Liver (tissue), 9 donors: ENCODE results near the gene SLC35B1. TPM values are rescaled to one million over a fixed set of nuclear protein-coding genes. Genes with fewer than 3 reads are reported as not detected.

Experiments
- DNase-seq: peaks from one replicate; pipeline ENCODE4 v3.0.0-alpha.2; 2017; ENCODE audit warnings: low spot score
- H3K27ac ChIP-seq, 2 donors: one replicate each; pipeline ENCODE4 v1.7.0; 2013; ENCODE audit warnings: inconsistent platforms in 2 of 2, low read length in 2 of 2, control low read depth in 1 of 2, low read depth in 1 of 2, mild to moderate bottlenecking in 1 of 2
- H3K27me3 ChIP-seq, 4 donors: one replicate each; pipeline versions ENCODE4 v1.6.1 to v1.7.0; 2013; ENCODE audit warnings: low read length in 3 of 4, inconsistent platforms in 1 of 4, mild to moderate bottlenecking in 1 of 4, moderate library complexity in 1 of 4; ENCODE audit not compliant: control insufficient read depth in 4 of 4, insufficient read depth in 4 of 4
- H3K36me3 ChIP-seq, 4 donors: one replicate each; pipeline versions ENCODE4 v1.6.1 to v1.7.0; 2013; ENCODE audit warnings: low read length in 3 of 4, mild to moderate bottlenecking in 3 of 4, low read depth in 1 of 4, moderate library complexity in 1 of 4; ENCODE audit not compliant: control insufficient read depth in 4 of 4, insufficient read depth in 3 of 4
- H3K4me1 ChIP-seq, 4 donors: one replicate each; pipeline versions ENCODE4 v1.6.1 to v1.7.0; 2013; ENCODE audit warnings: low read length in 3 of 4, mild to moderate bottlenecking in 3 of 4, moderate library complexity in 1 of 4; ENCODE audit not compliant: control insufficient read depth in 4 of 4, insufficient read depth in 4 of 4
- H3K4me3 ChIP-seq, 3 donors: one replicate each; pipeline versions ENCODE4 v1.6.1 to v1.7.0; 2013; ENCODE audit warnings: low read length in 3 of 3, control low read depth in 1 of 3, low read depth in 1 of 3, mild to moderate bottlenecking in 1 of 3
- H3K9ac ChIP-seq, 2 donors: one replicate each; pipeline ENCODE4 v1.7.0; 2013; ENCODE audit warnings: low read length in 2 of 2, mild to moderate bottlenecking in 2 of 2, moderate library complexity in 2 of 2, control low read depth in 1 of 2, low read depth in 1 of 2
- H3K9me3 ChIP-seq, 4 donors: one replicate each; pipeline versions ENCODE4 v1.6.1 to v1.7.0; 2013; ENCODE audit warnings: low read length in 3 of 4; ENCODE audit not compliant: control insufficient read depth in 4 of 4
- EGR1 ChIP-seq, 2 donors: IDR thresholded peaks; 2 replicates each; pipeline ENCODE4 v1.6.1; 2016 to 2018; ENCODE audit warnings: antibody characterized with exemption in 2 of 2, low read depth in 2 of 2
- FOXA1 ChIP-seq: IDR thresholded peaks from 2 replicates; pipeline ENCODE4 v1.6.1; 2016; ENCODE audit warnings: antibody characterized with exemption
- FOXA2 ChIP-seq: IDR thresholded peaks from 2 replicates; pipeline ENCODE4 v1.6.1; 2016; ENCODE audit warnings: antibody characterized with exemption
- GABPA ChIP-seq, 2 donors: IDR thresholded peaks in 1 of 2; conservative IDR thresholded peaks in 1 of 2; 2 replicates each; pipeline ENCODE4 v1.6.1; 2016; ENCODE audit warnings: antibody characterized with exemption in 2 of 2, mild to moderate bottlenecking in 1 of 2, moderate library complexity in 1 of 2
- HNF4A ChIP-seq, 2 donors: conservative IDR thresholded peaks; 2 replicates each; pipeline ENCODE4 v1.6.1; 2016; ENCODE audit warnings: antibody characterized with exemption in 2 of 2, mild to moderate bottlenecking in 2 of 2
- HNF4G ChIP-seq: IDR thresholded peaks from 2 replicates; pipeline ENCODE4 v1.6.1; 2016; ENCODE audit warnings: antibody characterized with exemption
- JUND ChIP-seq, 2 donors: IDR thresholded peaks; 2 replicates each; pipeline ENCODE4 v1.6.1; 2016; ENCODE audit warnings: antibody characterized with exemption in 2 of 2
- NR2F2 ChIP-seq: IDR thresholded peaks from 2 replicates; pipeline ENCODE4 v1.6.1; 2016; ENCODE audit warnings: antibody characterized with exemption
- RAD21 ChIP-seq, 2 donors: IDR thresholded peaks; 2 replicates each; pipeline ENCODE4 v1.6.1; 2016; ENCODE audit warnings: antibody characterized with exemption in 2 of 2, mild to moderate bottlenecking in 2 of 2
- RXRA ChIP-seq, 2 donors: IDR thresholded peaks; 2 replicates each; pipeline ENCODE4 v1.6.1; 2017 to 2018; ENCODE audit warnings: antibody characterized with exemption in 2 of 2, mild to moderate bottlenecking in 1 of 2
- SP1 ChIP-seq: IDR thresholded peaks from 2 replicates; pipeline ENCODE4 v1.6.1; 2018; ENCODE audit warnings: antibody characterized with exemption, mild to moderate bottlenecking
- TAF1 ChIP-seq: conservative IDR thresholded peaks from 2 replicates; pipeline ENCODE4 v1.6.1; 2016; ENCODE audit warnings: antibody characterized with exemption, mild to moderate bottlenecking
- WGBS: extraction: QIAGEN DNeasy Blood & Tissue Kit; methylation state at CpG from one replicate; pipeline ENCODE4 v1.1.7; 2013; 5-methylcytosine and 5-hydroxymethylcytosine counted together
- polyA plus RNA-seq, 2 donors: library from polyadenylated mRNA; stranded (reverse) in 1 of 2; unstranded in 1 of 2; fragments of 200-250 nt in 1 of 2; fragments of >200 nt in 1 of 2; fragmentation: Nextera tagmentation in 1 of 2; extraction: Ambion mirVana in 1 of 2; gene quantifications; one replicate each; pipeline versions ENCODE4 v1.2.1 to v1.2.3, GENCODE V29; 2013 to 2015
- total RNA-seq, 2 donors: library from RNA; depleted of rRNA; stranded (reverse); fragments of >200 nt; gene quantifications; one replicate each; pipeline ENCODE4 v1.2.3, GENCODE V29; 2014
- TF ChIP-seq, protein P1 (sequence below): IDR thresholded peaks from 2 replicates; pipeline ENCODE4 v1.6.1; 2016; ENCODE audit warnings: antibody characterized with exemption
- TF ChIP-seq, protein P2 (sequence below): IDR thresholded peaks from 2 replicates; pipeline ENCODE4 v1.6.1; 2016; ENCODE audit warnings: antibody characterized with exemption
- TF ChIP-seq, protein P3 (sequence below): IDR thresholded peaks from 2 replicates; pipeline ENCODE4 v1.6.1; 2016; ENCODE audit warnings: antibody characterized with exemption
- TF ChIP-seq, protein P4 (sequence below): fragments of 150-350 bp; IDR thresholded peaks from 2 replicates; pipeline ENCODE4 v1.5.1; 2017; ENCODE audit warnings: improper control_type of control experiment, low read depth, low read length; ENCODE audit not compliant: missing input control
- TF ChIP-seq, protein P5 (sequence below): IDR thresholded peaks from 2 replicates; pipeline ENCODE4 v1.6.1; 2016; ENCODE audit warnings: antibody characterized with exemption, mild to moderate bottlenecking
- donor health status: healthy.
- donor health status: healthy.
- donor health status: healthy.
- donor health status: healthy.
- donor health status: healthy.

The SLC35B1 gene
- total and polyA plus RNA-seq, 4 donors, result 29.8 to 90.1 (median 76.8) TPM

DNA sequence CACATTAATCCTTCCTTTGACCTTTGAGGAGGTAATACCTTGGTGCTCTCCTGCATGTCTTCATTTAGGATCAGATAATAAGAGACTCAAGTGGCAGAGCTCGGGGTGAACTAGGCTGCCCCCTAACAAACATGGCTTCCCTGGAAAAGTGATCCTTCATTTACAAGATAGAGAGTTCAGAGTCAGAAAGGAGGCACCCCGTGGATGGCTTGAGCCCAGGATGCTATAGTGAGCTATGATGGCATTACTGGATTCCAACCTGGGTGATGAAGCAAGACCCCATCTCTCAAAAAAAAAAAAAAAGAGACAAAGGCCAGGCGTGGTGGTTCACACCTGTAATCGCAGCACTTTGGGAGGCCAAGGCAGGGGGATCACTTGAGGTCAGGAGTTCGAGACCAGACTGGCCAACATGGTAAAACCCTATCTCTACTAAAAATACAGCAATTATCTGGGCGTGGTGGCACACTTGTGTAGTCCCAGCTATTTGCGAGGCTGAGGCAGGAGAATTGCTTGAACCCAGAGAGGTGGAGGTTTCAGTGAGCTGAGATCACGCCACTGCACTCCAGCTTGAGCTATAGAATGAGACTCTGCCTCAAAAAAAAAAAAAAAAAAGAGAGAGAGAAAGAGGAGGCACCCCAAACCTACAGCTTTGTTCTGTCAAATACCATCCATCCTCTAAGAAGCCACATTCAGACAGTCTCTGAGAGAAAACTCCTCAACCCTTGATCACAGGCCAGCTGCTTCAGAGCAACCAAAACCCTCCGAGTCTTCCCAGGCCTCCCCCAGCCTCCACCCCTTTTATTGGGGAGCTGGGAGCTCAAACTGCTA is 48.8 kb upstream of the SLC35B1 start:
- Histone ChIP-seq H3K4me3 (no peak overlapping the region), H3K27ac (no peak overlapping the region), H3K9ac (no peak overlapping the region), H3K36me3 (peaks cover 0 to 3% (median 0%) of the 10 kb centered on the region in 4 donors), H3K4me1 (no peaks in the 10 kb centered on the region), H3K9me3 (no peaks in the 10 kb centered on the region), H3K27me3 (no peaks in the 10 kb centered on the region)
- TF ChIP-seq RAD21 (IDR thresholded peaks at IDR 0.05) (no peak), HNF4A (conservative IDR thresholded peaks at IDR 0.05) (no peak), FOXA1 (no peak)
- TF ChIP-seq, protein P1, sequence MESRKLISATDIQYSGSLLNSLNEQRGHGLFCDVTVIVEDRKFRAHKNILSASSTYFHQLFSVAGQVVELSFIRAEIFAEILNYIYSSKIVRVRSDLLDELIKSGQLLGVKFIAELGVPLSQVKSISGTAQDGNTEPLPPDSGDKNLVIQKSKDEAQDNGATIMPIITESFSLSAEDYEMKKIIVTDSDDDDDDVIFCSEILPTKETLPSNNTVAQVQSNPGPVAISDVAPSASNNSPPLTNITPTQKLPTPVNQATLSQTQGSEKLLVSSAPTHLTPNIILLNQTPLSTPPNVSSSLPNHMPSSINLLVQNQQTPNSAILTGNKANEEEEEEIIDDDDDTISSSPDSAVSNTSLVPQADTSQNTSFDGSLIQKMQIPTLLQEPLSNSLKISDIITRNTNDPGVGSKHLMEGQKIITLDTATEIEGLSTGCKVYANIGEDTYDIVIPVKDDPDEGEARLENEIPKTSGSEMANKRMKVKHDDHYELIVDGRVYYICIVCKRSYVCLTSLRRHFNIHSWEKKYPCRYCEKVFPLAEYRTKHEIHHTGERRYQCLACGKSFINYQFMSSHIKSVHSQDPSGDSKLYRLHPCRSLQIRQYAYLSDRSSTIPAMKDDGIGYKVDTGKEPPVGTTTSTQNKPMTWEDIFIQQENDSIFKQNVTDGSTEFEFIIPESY, result no peak
- 94% methylated on average over 9 of the region's 9 CpGs for WGBS
- DNase-seq, result no peak

DNA sequence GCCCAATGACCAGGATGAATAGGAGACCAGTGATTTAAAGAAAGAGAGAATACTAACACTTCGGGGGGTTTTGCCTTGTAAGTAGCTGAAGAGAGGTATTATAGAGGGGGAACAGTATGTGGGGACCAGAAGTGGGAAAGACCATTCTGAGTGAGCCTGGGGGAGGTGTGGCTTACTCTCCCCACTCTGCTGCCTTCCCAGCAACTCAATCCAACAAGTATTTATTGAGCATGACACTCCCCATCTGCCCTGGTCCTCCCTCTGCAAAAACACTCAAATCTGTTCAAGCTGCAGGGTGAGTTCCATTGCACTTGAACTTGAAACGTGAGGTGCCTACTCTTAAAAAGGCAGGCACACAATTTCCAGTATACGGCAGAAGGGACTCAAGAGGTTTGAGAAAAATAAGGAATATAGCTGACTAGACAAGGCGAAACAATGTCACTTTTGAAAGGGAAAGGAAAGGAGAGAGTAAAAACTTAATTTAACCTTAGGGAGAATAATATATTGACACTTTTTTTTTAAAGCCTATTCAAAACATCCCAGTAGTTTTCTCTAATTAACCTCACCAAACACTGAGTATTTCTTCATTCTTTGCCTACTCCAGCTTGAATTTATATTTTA is 48.0 kb upstream of the SLC35B1 start:
- no peaks in the 10 kb centered on the region for H3K4me1 ChIP-seq
- no peak overlapping the region for H3K4me3 ChIP-seq
- H3K9me3 ChIP-seq, result no peaks in the 10 kb centered on the region
- no peak for TF ChIP-seq RAD21 (IDR thresholded peaks at IDR 0.05)
- TF ChIP-seq, protein P2, sequence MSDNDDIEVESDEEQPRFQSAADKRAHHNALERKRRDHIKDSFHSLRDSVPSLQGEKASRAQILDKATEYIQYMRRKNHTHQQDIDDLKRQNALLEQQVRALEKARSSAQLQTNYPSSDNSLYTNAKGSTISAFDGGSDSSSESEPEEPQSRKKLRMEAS, result no peak
- TF ChIP-seq RXRA (IDR thresholded peaks at IDR 0.05), result no peak
- TF ChIP-seq, protein P3, sequence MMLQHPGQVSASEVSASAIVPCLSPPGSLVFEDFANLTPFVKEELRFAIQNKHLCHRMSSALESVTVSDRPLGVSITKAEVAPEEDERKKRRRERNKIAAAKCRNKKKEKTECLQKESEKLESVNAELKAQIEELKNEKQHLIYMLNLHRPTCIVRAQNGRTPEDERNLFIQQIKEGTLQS, result no peak
- TF ChIP-seq, protein P4, sequence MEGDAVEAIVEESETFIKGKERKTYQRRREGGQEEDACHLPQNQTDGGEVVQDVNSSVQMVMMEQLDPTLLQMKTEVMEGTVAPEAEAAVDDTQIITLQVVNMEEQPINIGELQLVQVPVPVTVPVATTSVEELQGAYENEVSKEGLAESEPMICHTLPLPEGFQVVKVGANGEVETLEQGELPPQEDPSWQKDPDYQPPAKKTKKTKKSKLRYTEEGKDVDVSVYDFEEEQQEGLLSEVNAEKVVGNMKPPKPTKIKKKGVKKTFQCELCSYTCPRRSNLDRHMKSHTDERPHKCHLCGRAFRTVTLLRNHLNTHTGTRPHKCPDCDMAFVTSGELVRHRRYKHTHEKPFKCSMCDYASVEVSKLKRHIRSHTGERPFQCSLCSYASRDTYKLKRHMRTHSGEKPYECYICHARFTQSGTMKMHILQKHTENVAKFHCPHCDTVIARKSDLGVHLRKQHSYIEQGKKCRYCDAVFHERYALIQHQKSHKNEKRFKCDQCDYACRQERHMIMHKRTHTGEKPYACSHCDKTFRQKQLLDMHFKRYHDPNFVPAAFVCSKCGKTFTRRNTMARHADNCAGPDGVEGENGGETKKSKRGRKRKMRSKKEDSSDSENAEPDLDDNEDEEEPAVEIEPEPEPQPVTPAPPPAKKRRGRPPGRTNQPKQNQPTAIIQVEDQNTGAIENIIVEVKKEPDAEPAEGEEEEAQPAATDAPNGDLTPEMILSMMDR, result no peak
- TF ChIP-seq, protein P5, sequence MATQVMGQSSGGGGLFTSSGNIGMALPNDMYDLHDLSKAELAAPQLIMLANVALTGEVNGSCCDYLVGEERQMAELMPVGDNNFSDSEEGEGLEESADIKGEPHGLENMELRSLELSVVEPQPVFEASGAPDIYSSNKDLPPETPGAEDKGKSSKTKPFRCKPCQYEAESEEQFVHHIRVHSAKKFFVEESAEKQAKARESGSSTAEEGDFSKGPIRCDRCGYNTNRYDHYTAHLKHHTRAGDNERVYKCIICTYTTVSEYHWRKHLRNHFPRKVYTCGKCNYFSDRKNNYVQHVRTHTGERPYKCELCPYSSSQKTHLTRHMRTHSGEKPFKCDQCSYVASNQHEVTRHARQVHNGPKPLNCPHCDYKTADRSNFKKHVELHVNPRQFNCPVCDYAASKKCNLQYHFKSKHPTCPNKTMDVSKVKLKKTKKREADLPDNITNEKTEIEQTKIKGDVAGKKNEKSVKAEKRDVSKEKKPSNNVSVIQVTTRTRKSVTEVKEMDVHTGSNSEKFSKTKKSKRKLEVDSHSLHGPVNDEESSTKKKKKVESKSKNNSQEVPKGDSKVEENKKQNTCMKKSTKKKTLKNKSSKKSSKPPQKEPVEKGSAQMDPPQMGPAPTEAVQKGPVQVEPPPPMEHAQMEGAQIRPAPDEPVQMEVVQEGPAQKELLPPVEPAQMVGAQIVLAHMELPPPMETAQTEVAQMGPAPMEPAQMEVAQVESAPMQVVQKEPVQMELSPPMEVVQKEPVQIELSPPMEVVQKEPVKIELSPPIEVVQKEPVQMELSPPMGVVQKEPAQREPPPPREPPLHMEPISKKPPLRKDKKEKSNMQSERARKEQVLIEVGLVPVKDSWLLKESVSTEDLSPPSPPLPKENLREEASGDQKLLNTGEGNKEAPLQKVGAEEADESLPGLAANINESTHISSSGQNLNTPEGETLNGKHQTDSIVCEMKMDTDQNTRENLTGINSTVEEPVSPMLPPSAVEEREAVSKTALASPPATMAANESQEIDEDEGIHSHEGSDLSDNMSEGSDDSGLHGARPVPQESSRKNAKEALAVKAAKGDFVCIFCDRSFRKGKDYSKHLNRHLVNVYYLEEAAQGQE, result no peak
- no peak for TF ChIP-seq EGR1 (IDR thresholded peaks at IDR 0.05; ENCODE audit: low read depth in 2 of 2)
- TF ChIP-seq NR2F2, result no peak
- TF ChIP-seq, protein P1, result no peak
- no peak for TF ChIP-seq FOXA2
- TF ChIP-seq FOXA1, result no peak
- TF ChIP-seq TAF1, result no peak
- no peak for TF ChIP-seq SP1
- no peak for TF ChIP-seq GABPA (IDR thresholded peaks at IDR 0.05 in 1 of 2, conservative IDR thresholded peaks at IDR 0.05 in 1 of 2)
- TF ChIP-seq HNF4G, result no peak
- no peak for TF ChIP-seq HNF4A (conservative IDR thresholded peaks at IDR 0.05)
- no peak for TF ChIP-seq JUND (IDR thresholded peaks at IDR 0.05)
- no peak for DNase-seq
- peaks cover 0 to 3% (median 0%) of the 10 kb centered on the region in 4 donors for H3K36me3 ChIP-seq
- H3K9ac ChIP-seq, result no peak overlapping the region
- H3K27ac ChIP-seq, result no peak overlapping the region
- H3K27me3 ChIP-seq, result no peaks in the 10 kb centered on the region
- 91% methylated on average over 4 of the region's 4 CpGs for WGBS
